Fibroblast of lung (primary cell): ENCODE data around the gene DNHD1.

Source experiments
- CTCF ChIP-seq, 2 donors: IDR thresholded peaks in 1 of 2; conservative IDR thresholded peaks in 1 of 2; 1 replicate in 1 of 2; 2 replicates in 1 of 2; pipeline ENCODE4 v1.5.1; 2011 to 2012; ENCODE audit warnings: low read length in 2 of 2, control low read depth in 1 of 2, inconsistent platforms in 1 of 2, low read depth in 1 of 2, mild to moderate bottlenecking in 1 of 2
- EZH2 ChIP-seq: IDR thresholded peaks from 2 replicates; pipeline ENCODE4 v1.5.1; 2012; ENCODE audit warnings: low read length, control low read depth, mild to moderate bottlenecking; ENCODE audit errors: missing control alignments

DNA sequence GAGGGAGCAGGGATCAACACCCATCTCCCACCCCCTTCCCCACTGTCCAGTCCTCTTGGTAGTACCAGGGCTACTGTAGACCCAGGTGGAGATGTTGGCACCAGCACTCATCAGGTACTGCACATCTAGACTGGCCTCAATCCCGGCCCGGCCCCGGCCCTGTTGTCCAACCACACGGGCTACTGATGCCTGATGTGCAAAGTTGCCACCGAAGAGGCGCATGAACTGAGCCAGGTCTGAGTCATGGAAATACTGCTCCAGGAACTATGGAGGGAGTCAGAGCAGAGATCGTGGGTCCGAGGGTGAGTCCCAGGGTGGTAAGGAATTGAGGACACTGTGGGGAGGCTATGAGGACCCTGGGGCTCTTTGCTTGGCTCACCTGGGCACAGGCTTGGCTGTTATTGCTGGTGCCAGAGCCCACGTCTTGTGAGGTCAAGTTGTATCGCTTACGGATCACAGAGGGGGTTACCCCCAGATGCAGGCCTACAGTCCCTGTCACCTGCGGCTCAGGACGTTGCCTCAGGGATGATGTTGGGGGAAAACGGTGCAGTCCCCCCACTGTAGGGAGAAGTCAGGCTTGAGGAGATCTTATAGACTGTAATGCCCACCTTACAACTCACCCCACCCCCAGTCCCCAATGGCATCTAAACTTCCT, 119.6 kb downstream of the DNHD1 start:
- TF ChIP-seq CTCF (conservative IDR thresholded peaks at IDR 0.05 in 1 of 2, IDR thresholded peaks at IDR 0.05 in 1 of 2; ENCODE audit: low read depth in 1 of 2, low read length in 2 of 2) (no peak), EZH2 (no peak)
